Mucosa of stomach (tissue), 1 donor: ENCODE measurements around the gene PTPRC.

Source experiments
- H3K27me3 ChIP-seq: one replicate; pipeline ENCODE4 v1.7.0; 2013; ENCODE audit warnings: mild to moderate bottlenecking, low read length; ENCODE audit not compliant: control insufficient read depth, insufficient read depth
- H3K36me3 ChIP-seq: one replicate; pipeline ENCODE4 v1.7.0; 2013; ENCODE audit warnings: low read length; ENCODE audit not compliant: control insufficient read depth, insufficient read depth
- H3K4me1 ChIP-seq: one replicate; pipeline ENCODE4 v1.7.0; 2013; ENCODE audit warnings: mild to moderate bottlenecking, low read length; ENCODE audit not compliant: control insufficient read depth, insufficient read depth
- H3K4me3 ChIP-seq: one replicate; pipeline ENCODE4 v1.7.0; 2013; ENCODE audit warnings: low read length
- H3K9ac ChIP-seq: one replicate; pipeline ENCODE4 v1.7.0; 2013; ENCODE audit warnings: mild to moderate bottlenecking, low read length, moderate library complexity
- H3K9me3 ChIP-seq: one replicate; pipeline ENCODE4 v1.7.0; 2013; ENCODE audit warnings: mild to moderate bottlenecking, low read length, moderate library complexity; ENCODE audit not compliant: control insufficient read depth
- donor health status: Pancreatic carcinoma.

The PTPRC gene

GRCh38 chr1:198671136-198671535 lies 32.3 kb downstream of the PTPRC start:
- Histone ChIP-seq H3K9me3 (no peaks in the 10 kb centered on the region), H3K4me1 (no peaks in the 10 kb centered on the region)

DNA sequence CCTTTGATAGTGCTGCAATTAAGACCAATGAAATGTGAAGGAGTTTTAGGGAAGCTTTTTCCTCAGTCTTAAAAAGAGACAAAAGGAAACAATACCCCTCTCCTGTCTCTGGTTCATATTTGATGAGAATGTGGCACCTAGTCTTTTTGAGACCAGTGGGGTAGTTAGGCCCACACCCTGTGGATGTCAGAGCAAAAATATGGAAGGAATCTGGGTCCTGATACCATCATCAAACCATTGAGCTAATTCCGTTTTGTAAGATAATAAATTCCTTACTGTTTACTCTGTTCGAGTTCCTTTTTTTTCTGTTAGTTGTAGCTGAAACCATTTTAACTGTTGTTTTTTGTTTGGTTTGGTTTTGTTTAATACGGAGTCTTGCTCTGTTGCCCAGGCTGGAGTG lies 33.3 kb downstream of the PTPRC start:
- no peaks in the 10 kb centered on the region for H3K27me3 ChIP-seq
- H3K4me3 ChIP-seq, result no peak overlapping the region
- H3K9ac ChIP-seq, result no peak overlapping the region
- no peaks in the 10 kb centered on the region for H3K4me1 ChIP-seq
- no peaks in the 10 kb centered on the region for H3K36me3 ChIP-seq
- no peaks in the 10 kb centered on the region for H3K9me3 ChIP-seq

More at GRCh38 chr1:198671136-198671535, 32.3 kb downstream of the PTPRC start:
- H3K36me3 ChIP-seq, result no peaks in the 10 kb centered on the region
- no peak overlapping the region for H3K9ac ChIP-seq
- no peak overlapping the region for H3K4me3 ChIP-seq
- H3K27me3 ChIP-seq, result no peaks in the 10 kb centered on the region

DNA sequence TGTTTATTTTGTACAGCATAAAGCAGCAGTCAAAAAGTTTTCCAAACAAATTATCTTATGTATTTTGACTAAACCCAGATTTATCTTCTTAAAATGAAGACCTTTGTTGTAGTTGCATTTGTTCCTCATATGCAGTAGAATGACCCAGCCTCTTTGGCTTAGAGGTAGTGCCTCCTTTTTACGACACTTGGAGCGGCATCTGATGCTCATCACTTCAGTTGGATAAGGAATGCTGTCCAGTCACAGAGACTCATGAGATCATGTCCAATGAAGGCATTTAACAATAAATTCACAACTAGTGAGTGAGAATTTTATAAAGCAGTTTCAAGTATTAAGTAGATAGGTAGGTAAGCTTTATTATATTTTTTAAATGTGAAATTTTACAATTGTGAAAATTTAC lies 35.2 kb downstream of the PTPRC start:
- no peaks in the 10 kb centered on the region for H3K27me3 ChIP-seq
- no peaks in the 10 kb centered on the region for H3K4me1 ChIP-seq
- H3K9me3 ChIP-seq, result no peaks in the 10 kb centered on the region

DNA sequence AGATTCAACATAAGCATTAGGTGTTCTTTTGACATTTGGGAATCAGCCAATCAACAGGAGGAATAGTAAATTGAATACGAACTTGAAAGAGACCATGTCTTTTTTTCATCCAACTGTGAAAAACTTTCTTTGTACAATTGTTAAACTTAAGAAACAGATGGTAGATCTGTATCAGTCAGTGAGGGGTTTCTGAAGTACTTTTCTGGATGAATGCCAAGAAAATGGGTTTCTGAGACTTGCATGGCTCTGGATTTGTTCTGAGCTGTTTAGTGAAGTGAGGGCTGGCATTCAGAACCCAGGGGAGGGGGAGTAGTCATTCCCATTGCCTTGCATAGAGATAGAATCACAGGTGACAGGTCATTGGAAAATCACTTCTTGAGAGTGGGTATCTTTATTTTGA lies 37.4 kb downstream of the PTPRC start:
- H3K27me3 ChIP-seq, result no peaks in the 10 kb centered on the region
- no peak overlapping the region for H3K9ac ChIP-seq
- no peak overlapping the region for H3K4me3 ChIP-seq
- H3K36me3 ChIP-seq, result no peaks in the 10 kb centered on the region
- no peaks in the 10 kb centered on the region for H3K9me3 ChIP-seq
- no peaks in the 10 kb centered on the region for H3K4me1 ChIP-seq

More for the DNA sequence above, 35.2 kb downstream of the PTPRC start:
- Histone ChIP-seq H3K36me3 (no peaks in the 10 kb centered on the region), H3K9ac (no peak overlapping the region), H3K4me3 (no peak overlapping the region)

DNA sequence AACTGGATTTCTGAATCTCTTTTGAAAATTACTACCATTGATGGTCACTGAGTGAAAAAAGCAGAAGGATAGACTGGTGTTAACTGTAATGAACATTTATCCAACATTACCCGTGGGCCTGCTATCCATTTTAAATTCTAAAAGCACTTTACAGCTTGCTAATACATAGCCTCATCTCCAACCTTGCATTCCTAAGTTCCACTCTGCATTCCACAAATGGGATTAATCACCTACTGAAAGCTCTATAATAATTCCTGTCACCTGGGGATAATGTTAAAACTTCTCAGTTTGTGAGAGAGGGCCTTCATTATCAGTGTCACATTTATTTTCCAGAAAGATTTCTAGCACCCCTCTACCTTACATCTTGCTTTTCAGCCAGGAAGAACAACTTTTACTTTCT lies 38.2 kb downstream of the PTPRC start:
- Histone ChIP-seq H3K27me3 (no peaks in the 10 kb centered on the region), H3K4me1 (no peaks in the 10 kb centered on the region), H3K9ac (no peak overlapping the region), H3K36me3 (no peaks in the 10 kb centered on the region), H3K4me3 (no peak overlapping the region), H3K9me3 (no peaks in the 10 kb centered on the region)

- Histone ChIP-seq H3K36me3 (no peaks in the 10 kb centered on the region), H3K4me3 (no peak overlapping the region), H3K9me3 (no peaks in the 10 kb centered on the region), H3K4me1 (no peaks in the 10 kb centered on the region), H3K9ac (no peak overlapping the region), H3K27me3 (no peaks in the 10 kb centered on the region)
These were observed 39.0 kb downstream of the PTPRC start for GRCh38 chr1:198677871-198678270.

DNA sequence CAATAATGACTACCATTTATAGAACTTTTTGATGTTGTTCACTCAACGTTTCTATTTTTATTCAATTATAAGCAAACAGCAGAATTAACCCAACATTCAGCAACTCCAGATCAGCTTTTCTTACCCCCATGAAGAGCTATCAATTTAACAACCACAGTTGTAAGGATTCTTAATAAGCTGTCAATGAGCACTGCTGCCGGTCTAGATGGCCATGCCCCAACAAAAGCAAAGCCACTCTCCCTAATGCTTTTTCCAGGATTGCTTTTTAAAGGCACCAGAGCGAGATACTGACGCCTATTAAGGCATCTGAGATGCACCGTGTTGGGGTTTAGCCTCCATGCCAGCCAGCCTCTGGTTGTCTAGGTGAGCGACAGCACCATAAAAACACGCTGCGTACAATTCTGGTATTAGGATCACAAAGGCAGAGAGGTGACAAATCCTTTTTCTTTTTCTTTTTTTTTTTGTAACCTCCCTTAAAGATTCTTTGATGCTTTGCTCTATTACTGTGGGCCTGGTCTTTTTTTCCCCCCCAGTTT lies 39.5 kb downstream of the PTPRC start:
- no peaks in the 10 kb centered on the region for H3K4me1 ChIP-seq
- no peaks in the 10 kb centered on the region for H3K27me3 ChIP-seq
- H3K9me3 ChIP-seq, result no peaks in the 10 kb centered on the region
- no peak overlapping the region for H3K4me3 ChIP-seq
- H3K9ac ChIP-seq, result no peak overlapping the region
- no peaks in the 10 kb centered on the region for H3K36me3 ChIP-seq

DNA sequence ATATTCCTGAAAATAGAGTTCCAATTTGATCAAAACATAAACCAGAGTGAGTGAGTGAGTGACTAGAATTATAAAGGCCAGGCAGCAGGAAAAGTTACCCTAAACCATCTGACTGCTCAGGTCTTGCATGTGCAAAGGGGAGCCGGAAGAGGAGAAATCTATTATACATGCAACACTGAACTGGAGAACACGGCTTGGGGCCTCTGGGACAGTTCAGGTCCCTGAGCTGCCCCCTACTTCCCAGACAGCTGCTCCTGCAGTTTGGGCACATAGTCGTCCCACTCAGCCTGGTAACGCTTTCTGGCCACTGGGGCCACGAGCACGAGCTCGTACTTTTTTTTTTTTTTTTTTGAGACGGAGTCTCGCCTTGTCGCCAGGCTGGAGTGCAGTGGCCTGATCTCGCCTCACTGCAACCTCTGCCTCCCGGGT lies 40.1 kb downstream of the PTPRC start:
- no peaks in the 10 kb centered on the region for H3K36me3 ChIP-seq
- no peaks in the 10 kb centered on the region for H3K27me3 ChIP-seq
- no peak overlapping the region for H3K4me3 ChIP-seq
- no peaks in the 10 kb centered on the region for H3K4me1 ChIP-seq
- H3K9me3 ChIP-seq, result no peaks in the 10 kb centered on the region
- H3K9ac ChIP-seq, result no peak overlapping the region

GRCh38 chr1:198679535-198680173 lies 40.8 kb downstream of the PTPRC start:
- H3K4me3 ChIP-seq, result no peak overlapping the region
- H3K9me3 ChIP-seq, result no peaks in the 10 kb centered on the region
- H3K27me3 ChIP-seq, result no peaks in the 10 kb centered on the region
- no peaks in the 10 kb centered on the region for H3K36me3 ChIP-seq
- H3K4me1 ChIP-seq, result no peaks in the 10 kb centered on the region
- no peak overlapping the region for H3K9ac ChIP-seq

GRCh38 chr1:198680174-198680875 lies 41.5 kb downstream of the PTPRC start:
- H3K36me3 ChIP-seq, result no peaks in the 10 kb centered on the region
- no peaks in the 10 kb centered on the region for H3K27me3 ChIP-seq
- no peaks in the 10 kb centered on the region for H3K9me3 ChIP-seq
- no peaks in the 10 kb centered on the region for H3K4me1 ChIP-seq
- H3K9ac ChIP-seq, result no peak overlapping the region
- no peak overlapping the region for H3K4me3 ChIP-seq

GRCh38 chr1:198681252-198681651 lies 42.4 kb downstream of the PTPRC start:
- Histone ChIP-seq H3K36me3 (no peaks in the 10 kb centered on the region), H3K9me3 (no peaks in the 10 kb centered on the region), H3K27me3 (no peaks in the 10 kb centered on the region), H3K4me1 (no peaks in the 10 kb centered on the region), H3K4me3 (no peak overlapping the region), H3K9ac (no peak overlapping the region)

DNA sequence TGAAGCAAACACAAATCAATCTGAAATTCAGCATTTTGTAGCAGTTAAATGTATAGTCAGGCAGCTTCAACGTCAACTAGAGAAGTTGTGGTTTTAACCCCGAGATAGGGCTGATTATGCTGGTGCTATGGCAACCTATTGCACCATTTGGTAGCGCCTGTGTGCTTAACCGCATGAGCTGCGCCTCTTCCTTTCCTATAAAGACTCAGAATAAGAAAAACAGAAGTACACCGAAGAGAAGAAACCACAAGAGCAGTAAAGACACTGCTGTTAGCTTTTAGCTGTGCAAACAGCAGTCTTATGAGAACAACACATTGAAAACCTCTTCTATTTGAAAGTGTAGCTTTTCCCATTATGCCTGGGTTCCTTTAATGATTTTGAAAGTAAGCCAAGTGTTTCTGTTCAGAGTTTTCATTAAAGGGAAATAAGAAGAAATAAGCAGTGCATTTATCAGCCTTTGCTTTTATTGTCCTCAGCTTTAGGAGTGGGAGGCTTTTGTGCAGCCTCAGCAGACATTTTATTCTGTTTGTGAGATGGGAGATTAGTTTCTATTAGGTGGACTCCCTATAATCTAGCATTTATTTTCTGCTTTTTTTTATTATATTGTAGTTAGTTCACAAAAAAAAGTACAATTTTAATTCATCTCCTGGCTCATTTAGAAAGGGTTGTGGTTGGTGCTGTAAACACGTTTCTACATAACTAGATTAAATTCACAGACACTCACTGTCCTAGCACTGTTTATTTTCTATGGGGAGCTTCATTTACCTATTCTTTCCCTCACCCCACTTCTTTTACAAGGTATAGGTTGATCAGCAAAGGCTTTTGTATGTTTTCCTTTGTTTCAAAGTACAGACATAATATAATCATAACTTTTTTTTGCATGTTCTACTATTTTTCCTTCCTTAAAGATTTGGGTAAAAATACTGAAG lies 43.3 kb downstream of the PTPRC start:
- H3K36me3 ChIP-seq, result no peaks in the 10 kb centered on the region
- no peak overlapping the region for H3K9ac ChIP-seq
- H3K27me3 ChIP-seq, result no peaks in the 10 kb centered on the region
- no peak overlapping the region for H3K4me3 ChIP-seq
- no peaks in the 10 kb centered on the region for H3K4me1 ChIP-seq
- H3K9me3 ChIP-seq, result no peaks in the 10 kb centered on the region
